Stimulated activated CD8-positive, alpha-beta memory T cell treated with anti-CD3 and anti-CD28 coated beads, Interleukin-15, amount 100 ng/mL, for 1 hour (primary cell): ENCODE data around the gene CASS4.
A peak's percentile ranks its signal among the peaks of the same experiment; 100 is the strongest.

Experiments used
- DNase-seq: peaks from one replicate; pipeline ENCODE4 v3.0.0-alpha.2; 2020; ENCODE audit warnings: low read depth

CASS4 gene

GRCh38 chr20:56424931-56425330 lies 12.9 kb downstream of the CASS4 start:
- no peak for DNase-seq

- DNase-seq: no peak
Observed at GRCh38 chr20:56426026-56426425, 14.0 kb downstream of the CASS4 start.

DNA sequence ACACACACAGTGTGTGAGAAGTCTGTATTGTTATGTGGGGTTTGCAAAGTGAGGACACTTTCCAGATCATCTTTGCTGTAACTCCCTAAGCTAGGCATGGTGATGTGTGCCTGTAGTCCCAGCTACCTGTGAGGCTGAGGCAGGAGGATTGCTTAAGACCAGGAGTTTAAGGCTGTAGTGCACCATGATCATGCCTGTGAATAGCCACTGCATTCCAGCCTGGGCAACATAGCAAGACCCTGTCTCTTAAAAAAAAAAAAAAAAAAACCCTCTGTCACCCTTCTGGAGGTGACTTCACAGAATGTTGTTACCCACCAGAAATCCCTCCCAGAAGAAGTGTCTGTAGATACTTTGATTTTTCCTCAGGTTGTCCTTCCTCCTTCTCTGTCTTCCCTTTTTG lies 14.9 kb downstream of the CASS4 start:
- DNase-seq: no peak

DNA sequence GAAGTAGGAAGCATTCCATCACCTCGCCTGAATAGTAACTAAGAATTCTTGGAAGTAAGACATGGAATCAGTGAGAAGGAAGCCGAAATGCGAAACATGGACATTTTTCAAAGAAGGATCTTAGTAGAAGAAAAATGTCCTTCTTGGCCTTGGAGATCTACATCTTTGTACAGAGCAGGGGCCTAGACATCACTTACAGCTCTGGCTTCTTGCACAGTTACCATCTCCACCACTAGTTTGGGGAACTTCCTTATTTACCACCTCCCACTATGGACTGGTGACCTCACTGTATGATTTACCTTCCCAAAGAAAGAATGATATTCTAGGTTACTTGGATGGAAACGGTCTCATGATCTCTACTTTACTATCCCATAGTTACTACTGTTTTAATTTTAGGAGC lies 15.7 kb downstream of the CASS4 start:
- no peak for DNase-seq

DNA sequence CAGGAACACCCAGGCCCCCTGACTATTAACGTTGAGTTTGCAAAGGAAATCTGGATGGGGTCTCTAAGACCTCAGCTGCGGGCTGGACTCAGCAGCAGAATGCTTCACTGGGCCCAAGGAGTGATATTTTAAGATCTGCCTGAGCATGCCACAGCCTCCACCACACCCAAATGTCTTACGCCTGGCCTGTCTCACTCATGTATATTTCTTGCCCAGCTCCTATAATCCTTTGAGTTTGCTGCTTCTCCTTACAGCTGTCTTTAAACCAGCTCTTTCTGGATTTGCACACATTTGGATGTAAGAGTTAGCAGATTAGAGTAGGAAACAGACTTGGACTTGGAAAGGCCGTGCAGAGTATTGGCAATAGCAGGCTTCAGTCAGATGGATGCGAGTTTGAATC lies 16.4 kb downstream of the CASS4 start:
- no peak for DNase-seq

GRCh38 chr20:56428881-56429280 lies 16.8 kb downstream of the CASS4 start:
- no peak for DNase-seq

- no peak for DNase-seq
Observed at GRCh38 chr20:56429502-56429901, 17.4 kb downstream of the CASS4 start.

GRCh38 chr20:56429941-56430340 lies 17.9 kb downstream of the CASS4 start:
- no peak for DNase-seq

- no peak for DNase-seq
Observed at GRCh38 chr20:56430461-56430860, 18.4 kb downstream of the CASS4 start.

GRCh38 chr20:56430957-56431356 lies 18.9 kb downstream of the CASS4 start:
- DNase-seq: no peak

GRCh38 chr20:56431471-56431870 lies 19.4 kb downstream of the CASS4 start:
- no peak for DNase-seq

GRCh38 chr20:56433221-56433879 lies 21.3 kb downstream of the CASS4 start:
- DNase-seq: no peak

DNA sequence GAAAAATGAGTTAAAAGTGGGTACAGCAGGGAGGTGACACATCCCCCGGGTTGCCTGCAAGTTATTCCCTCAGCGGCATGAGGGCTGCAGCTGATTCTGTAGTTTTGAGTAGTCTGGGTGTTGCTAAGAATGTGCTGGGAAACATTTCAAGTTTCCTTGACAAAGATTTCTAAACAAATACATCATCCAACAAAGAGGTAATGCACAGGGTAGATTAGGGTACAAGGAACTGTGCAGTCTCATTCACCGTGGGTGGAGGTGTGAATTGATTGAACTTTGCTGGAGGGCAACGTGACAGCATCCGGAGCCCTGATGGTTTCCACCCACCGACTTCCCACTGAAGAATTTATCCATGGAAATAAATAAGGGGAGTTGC lies 21.8 kb downstream of the CASS4 start:
- DNase-seq: no peak

DNA sequence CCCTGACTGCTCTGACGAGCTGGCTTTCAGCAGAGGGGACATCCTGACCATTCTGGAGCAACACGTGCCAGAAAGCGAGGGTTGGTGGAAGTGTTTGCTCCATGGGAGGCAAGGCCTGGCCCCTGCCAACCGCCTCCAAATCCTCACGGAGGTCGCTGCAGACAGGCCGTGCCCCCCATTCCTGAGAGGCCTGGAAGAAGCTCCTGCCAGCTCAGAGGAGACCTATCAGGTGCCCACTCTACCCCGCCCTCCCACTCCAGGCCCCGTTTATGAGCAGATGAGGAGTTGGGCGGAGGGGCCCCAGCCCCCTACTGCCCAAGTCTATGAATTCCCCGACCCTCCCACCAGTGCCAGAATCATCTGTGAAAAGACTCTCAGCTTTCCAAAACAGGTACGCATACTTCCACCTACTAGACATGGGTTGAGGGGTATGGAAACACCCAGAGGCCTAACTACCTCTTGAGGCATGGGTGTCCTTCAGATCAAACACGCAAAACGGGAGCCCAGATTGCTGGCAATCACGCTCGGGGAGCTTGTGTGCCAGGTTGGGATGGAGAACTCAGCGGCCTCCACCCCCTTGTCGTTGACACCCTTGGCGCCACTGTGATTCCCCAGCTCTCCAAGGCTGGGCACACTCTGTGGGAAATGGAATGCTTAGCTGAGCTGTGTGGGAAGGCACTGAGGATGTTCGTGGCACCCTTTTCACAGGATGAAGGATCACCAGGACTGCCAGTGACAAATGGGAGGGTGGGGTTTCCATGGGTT lies 25.3 kb downstream of the CASS4 start:
- DNase-seq: no peak

DNA sequence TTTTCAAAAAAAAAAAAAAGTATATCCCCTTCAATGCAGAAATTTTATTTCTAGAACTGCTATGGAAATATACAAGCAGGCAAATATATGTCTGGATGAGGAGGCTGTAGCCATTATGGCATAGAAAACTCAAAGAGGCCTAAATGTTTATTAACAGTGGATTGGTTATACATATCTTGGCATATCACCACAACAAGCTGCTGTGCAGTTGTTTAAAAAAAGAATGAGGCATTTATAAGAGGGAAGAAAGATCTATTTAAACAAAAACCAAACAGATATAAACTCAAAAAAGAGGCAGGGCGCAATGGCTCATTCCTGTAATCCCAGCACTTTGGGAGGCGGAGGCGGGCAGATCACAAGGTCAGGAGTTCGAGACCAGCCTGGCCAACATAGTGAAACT lies 26.2 kb downstream of the CASS4 start:
- no peak for DNase-seq

- DNase-seq: no peak
Observed at GRCh38 chr20:56439771-56440291, 27.8 kb downstream of the CASS4 start.

DNA sequence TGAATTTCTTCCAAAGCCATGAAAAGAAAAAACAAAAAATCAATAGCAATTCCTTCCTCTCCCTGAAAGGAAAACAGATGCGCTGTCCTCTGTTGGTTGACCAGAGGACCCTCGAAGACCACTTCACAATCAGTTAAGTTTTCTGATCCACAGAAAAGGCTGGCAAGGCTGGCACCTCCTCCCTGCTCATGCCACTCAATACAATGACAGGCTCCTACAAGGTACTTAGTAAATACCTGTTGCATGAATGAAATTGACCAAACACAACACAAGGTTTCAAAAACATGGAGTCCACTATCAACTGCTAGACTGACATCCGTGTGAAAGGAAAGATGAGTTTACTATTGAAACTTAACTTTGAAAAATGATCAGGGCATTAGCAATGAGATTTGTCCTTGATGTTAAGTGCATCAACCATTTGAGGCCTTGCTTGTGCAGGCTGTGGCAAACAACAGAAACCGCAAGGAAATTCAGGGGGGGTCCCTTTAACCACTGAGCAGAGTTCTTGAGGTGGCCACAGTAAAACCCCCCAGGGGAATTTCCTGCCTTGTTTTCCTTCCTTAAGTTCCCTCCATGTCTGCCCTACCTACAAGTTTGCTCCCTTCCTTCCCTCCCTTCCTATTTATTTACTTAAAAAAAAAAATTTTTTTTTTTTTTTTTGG lies 28.4 kb downstream of the CASS4 start:
- peak; percentile 18 for DNase-seq

DNA sequence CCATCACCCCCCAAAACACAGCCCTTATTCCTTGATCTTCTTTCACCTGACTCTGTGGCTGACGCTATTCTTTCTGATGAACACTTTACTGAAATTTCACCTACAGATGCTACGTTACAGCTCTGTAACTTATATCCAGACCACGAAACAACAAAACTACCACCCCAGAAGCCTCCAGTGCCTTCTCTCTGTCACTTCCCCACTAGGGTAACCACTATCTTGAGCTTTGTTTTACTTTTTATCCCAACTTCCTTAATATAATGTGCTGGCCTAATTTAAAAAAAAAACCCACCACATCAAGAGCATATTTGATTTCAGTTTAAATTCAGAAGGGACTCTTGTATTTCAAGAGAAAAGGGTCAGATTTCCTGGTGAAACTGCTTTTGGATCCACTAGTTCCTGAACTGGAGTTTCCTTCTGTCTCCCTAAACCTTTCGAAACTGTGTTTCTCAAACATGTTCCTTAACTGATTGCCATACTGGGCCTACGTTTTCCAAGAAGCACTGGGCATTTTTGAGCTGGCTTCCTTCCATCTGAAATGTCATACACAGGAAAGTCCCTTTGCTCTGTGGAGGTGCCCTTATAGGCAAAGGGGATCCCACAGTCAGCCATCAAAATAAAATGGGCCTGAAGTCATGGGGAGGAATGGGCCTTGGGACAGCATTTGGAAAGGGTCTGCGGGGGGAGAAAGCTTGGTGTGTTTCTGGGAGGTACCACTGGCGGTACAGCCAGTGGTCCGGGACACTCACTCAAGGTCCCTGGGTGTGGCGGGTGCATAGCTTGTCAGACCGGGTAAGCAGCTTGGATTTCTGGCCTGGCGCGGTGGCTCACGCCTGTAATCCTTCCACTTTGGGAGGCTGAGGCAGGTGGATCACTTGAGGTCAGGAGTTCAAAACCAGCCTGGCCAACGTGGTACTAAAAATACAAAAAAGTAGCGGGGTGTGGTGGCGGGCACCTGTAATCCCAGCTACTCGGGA lies 30.6 kb downstream of the CASS4 start:
- DNase-seq: no peak

DNA sequence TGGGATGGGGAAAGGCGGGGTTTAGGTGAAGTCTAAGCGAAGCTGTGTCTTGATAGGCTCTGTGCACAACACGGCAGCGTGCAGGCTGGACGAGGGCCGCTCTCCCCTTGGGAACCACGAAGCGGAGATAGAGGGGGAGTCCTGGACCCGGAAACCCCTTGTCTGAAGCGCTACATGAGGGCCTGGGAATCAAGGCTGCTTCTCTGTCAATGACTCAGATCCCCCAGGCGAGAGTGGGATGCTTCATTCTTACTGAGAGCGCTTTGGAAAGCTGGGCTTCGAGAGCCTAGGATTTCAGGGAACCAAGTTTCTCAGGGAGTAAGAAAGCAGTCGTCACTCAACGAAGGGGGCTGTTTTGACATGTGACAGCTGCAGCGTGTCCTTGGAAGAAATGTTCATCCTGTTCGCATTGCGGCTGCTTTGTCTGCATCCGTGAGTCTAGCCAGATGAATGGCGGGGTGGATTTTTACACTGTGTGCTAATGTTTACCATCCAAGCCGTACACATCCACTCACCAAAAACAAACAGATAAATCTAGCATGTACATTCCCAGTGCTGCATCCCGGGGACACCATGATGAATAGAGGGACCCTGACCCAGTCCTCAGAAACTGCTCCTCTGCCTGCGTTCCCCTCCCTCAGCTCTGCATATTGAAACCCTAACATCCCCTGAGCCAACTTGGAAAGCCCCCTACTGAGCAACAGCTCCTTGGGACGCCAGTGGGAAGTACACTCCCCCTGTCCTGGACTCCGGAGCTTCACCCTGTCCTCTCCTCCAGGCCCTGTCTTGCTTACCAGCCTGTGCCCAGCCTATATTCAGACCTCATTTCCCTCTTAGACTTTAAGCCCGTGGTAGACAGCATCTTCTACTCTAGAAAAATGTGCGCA lies 31.8 kb downstream of the CASS4 start:
- DNase-seq: no peak

- no peak for DNase-seq
Observed at GRCh38 chr20:56445130-56445529, 33.1 kb downstream of the CASS4 start.

GRCh38 chr20:56445540-56445939 lies 33.5 kb downstream of the CASS4 start:
- no peak for DNase-seq
